Measurements from ENCODE around the gene CDK6. TPM values are rescaled to one million over a fixed set of nuclear protein-coding genes. Genes with fewer than 3 reads are reported as not detected.
A peak's percentile ranks its signal among the peaks of the same experiment; 100 is the strongest.

CDK6 gene
- total RNA-seq, 2 experiments from 2014 or later, result 103 to 106 TPM

DNA sequence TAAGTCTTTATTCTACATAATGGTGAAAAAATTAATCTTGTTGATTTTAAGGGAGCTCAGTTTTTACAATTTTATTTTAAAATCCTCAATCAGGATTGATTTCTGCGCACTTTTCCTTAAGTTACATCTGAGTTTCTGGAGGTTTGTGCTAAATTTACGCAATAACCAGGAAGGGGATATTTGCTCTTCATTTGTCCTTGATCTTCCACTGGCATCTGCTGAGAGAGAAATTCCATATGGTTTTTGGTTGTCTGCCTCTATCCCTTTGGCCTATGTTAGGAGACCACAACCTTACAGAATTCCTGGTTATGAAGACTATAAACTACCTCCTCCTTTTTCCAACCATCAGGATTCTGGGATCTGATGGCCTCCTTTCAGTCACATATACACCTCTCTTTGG lies 20.1 kb upstream of the CDK6 start:
- H3K9me3 Mint-ChIP-seq, result no peaks in the 10 kb centered on the region
- H3K4me3 Mint-ChIP-seq, result no peak overlapping the region
- H3K36me3 Mint-ChIP-seq, result no peaks in the 10 kb centered on the region
- H3K27me3 Mint-ChIP-seq, result peaks cover 13% of the 10 kb centered on the region
- H3K27ac Mint-ChIP-seq, result no peak overlapping the region
- peaks cover 21% of the 10 kb centered on the region for H3K4me1 Mint-ChIP-seq
- no peak for DNase-seq

DNA sequence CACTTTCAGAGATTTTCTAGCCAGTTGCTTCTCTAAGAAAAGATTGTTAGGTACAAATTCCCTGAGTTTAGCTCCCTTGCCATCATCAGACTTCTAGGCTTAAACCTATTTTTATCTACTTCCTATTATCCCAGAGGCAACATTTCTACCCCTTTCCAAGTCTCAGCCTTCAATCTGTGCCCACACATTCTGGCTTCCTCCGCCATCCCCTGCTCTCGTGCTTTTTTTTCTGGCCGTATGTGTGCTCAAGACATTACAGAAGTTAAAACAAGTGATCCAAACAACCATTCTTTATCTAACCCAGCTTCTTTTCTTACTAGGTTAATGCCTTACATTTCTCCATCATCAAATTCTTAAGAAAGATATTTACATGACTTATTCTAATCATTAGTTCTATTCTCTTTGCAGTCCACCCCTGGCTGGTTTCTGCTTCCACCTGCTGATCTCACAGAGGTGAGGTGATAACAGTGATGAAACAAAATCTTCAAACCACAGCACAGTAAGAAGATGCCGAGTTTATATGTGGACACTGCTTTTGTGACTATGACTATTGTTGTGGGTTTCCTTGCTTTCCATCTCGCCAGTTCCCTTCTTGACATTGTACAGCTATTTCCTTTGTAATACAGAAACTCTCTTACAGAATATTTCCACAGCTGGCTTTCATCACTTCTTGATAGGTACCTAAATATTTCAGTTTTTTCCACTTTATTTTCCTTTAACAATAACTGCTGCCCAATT lies 18.3 kb upstream of the CDK6 start:
- peak; percentile 41 for DNase-seq
- peak overlapping the region; percentile 12 for H3K4me3 Mint-ChIP-seq
- peaks cover 13% of the 10 kb centered on the region for H3K27me3 Mint-ChIP-seq
- no peaks in the 10 kb centered on the region for H3K9me3 Mint-ChIP-seq
- H3K36me3 Mint-ChIP-seq, result no peaks in the 10 kb centered on the region
- H3K27ac Mint-ChIP-seq, result peak overlapping the region; percentile 79
- peaks cover 21% of the 10 kb centered on the region for H3K4me1 Mint-ChIP-seq

DNA sequence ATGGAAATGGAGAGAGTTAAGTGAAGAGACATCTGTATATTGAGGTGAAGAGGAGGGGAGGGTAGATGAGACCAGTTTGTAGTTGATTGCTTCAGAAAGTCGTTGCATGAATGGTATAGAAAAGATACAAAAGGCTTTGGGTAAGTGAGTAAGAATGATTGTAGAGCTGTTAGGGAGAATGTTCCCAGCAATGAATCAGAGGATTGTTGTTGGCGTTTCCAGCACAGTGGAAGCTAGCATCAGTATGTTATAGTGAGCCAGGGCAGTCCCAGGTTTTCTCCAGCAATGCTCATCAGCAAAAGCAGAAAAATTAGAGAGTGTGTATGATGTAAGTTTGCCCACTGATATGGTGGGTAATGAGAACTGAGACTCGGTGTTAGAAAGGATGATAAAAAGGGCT lies 15.4 kb upstream of the CDK6 start:
- Mint-ChIP-seq H3K9me3 (no peaks in the 10 kb centered on the region), H3K27ac (no peak overlapping the region), H3K27me3 (peaks cover 12% of the 10 kb centered on the region), H3K4me3 (no peak overlapping the region), H3K36me3 (no peaks in the 10 kb centered on the region), H3K4me1 (peaks cover 21% of the 10 kb centered on the region)
- DNase-seq, result no peak

DNA sequence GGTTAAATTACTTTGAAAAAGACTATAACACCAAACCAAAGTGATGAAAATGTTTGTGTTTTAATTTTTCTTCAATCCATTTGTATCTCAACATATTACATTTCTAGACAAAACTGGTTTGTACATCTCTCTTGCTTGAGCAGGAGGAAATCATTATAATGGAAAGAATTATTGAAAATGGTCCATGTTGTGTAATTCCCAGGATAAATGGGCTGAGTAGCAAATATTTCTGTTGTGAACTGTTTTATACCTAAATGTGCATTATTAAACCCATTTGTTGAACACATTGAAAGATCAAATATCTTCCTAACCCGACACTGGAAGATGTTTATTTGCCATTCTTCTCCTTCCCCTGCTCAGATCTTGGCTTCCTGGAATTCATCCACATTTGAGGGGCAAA lies 14.1 kb upstream of the CDK6 start:
- H3K36me3 Mint-ChIP-seq, result no peaks in the 10 kb centered on the region
- no peak overlapping the region for H3K27ac Mint-ChIP-seq
- no peak for DNase-seq
- H3K4me3 Mint-ChIP-seq, result no peak overlapping the region
- peaks cover 12% of the 10 kb centered on the region for H3K27me3 Mint-ChIP-seq
- H3K4me1 Mint-ChIP-seq, result peaks cover 18% of the 10 kb centered on the region
- H3K9me3 Mint-ChIP-seq, result no peaks in the 10 kb centered on the region

DNA sequence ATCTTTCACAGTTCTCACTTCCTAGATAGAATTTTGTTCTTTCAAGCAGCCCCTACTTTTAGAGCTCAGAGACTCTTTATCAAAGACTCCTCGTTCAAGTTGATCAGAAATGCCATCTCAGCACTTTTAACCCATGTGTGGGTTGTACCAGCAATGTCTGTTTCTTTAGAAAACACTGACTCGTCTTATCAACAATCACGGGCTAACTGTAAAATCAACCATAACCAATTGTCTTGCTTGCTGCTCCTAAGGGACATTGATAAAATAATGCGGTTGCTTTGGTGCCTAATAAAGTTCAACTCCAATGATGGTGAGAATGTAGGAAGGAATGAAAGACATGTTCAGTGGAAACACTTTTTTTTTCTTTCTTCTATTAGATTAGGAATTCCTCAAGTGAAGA lies 12.9 kb upstream of the CDK6 start:
- no peaks in the 10 kb centered on the region for H3K9me3 Mint-ChIP-seq
- no peak for DNase-seq
- no peak overlapping the region for H3K4me3 Mint-ChIP-seq
- H3K27me3 Mint-ChIP-seq, result peaks cover 8% of the 10 kb centered on the region
- no peak overlapping the region for H3K27ac Mint-ChIP-seq
- no peaks in the 10 kb centered on the region for H3K36me3 Mint-ChIP-seq
- H3K4me1 Mint-ChIP-seq, result peaks cover 6% of the 10 kb centered on the region

DNA sequence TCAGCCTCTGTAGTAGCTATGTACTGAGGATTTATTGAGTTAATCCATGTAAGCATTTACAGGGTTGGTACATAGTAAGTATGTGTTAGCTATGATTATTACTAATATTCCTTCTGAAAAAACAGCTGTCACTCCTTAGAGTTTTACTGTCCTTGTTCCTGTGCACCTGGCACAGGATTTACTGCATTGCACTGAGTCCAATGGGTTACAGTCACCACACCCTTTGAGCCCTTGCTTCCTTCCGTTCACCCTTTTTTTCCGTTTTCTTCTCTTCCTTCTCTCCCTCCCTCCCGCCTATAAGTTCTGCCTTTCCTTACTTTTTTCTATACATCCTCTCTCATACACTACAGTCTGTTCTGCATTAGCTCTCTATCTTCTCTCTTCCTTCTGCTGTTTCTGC lies 12.5 kb upstream of the CDK6 start:
- Mint-ChIP-seq H3K27me3 (peaks cover 9% of the 10 kb centered on the region), H3K27ac (no peak overlapping the region), H3K9me3 (peaks cover 1% of the 10 kb centered on the region), H3K4me1 (peaks cover 2% of the 10 kb centered on the region), H3K4me3 (no peak overlapping the region), H3K36me3 (no peaks in the 10 kb centered on the region)
- no peak for DNase-seq

DNA sequence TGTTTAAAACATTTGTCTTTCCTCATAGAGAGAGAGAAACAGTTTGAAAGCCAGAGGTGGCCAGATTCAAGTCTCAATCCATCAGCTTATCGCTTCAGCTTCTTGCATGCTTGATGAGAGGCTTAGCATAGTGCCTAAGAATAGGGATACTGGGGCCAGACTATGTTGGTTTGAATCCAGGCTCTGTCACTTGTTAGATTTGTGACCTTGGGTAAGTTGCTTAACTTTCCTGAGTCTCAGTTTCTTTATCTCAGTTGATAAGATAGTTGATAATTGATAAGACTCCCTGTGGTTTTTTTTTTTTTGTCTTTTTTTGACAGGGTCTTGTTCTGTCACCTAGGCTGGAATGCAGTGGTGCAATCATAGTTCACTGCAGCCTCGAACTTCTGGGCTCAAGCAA lies 12.1 kb upstream of the CDK6 start:
- Mint-ChIP-seq H3K36me3 (no peaks in the 10 kb centered on the region), H3K27me3 (peaks cover 13% of the 10 kb centered on the region), H3K4me3 (no peak overlapping the region), H3K4me1 (no peaks in the 10 kb centered on the region), H3K27ac (no peak overlapping the region), H3K9me3 (peaks cover 4% of the 10 kb centered on the region)
- DNase-seq, result no peak

DNA sequence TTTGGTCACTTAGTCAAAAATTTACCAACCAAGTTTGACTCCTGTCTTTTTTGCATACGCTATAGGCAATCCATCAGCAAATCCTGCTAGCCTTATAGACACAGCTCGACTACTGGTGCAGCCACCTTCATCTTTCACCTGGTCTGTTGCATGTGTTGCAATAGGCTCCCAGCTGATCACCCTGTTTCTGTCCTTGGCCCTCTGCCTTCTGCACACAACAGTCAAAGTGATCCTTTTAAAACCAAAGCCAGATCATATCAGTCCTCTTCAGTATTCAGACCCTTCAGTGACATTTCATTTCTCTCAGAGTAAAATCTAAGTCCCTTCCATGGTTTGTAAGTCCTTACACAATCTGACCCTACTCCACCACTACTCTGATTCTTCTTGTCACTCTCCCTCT lies 10.9 kb upstream of the CDK6 start:
- Mint-ChIP-seq H3K36me3 (no peaks in the 10 kb centered on the region), H3K4me3 (no peak overlapping the region), H3K9me3 (peaks cover 7% of the 10 kb centered on the region), H3K4me1 (no peaks in the 10 kb centered on the region), H3K27me3 (peaks cover 16% of the 10 kb centered on the region), H3K27ac (no peak overlapping the region)
- no peak for DNase-seq

DNA sequence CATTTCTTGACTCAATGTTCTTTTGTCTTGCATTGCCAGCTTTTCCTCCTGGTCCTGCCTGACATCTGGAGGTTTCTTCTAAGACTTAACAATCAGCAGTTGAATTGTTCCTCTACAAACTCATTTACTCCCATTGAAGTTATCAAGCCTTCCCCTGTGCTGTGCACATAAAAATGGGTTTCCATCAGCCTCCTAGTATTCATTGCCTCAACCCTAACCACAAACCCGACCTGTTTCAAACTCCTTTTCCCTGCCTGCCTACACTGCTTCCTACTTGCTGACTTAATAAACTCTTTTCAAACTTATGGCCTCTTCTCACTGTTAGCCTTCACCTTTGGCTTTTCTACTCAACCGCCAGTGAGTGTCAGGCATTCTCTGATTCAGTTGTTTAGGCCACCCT lies 9.4 kb upstream of the CDK6 start:
- H3K27ac Mint-ChIP-seq, result no peak overlapping the region
- peaks cover 7% of the 10 kb centered on the region for H3K9me3 Mint-ChIP-seq
- no peaks in the 10 kb centered on the region for H3K36me3 Mint-ChIP-seq
- no peak overlapping the region for H3K4me3 Mint-ChIP-seq
- H3K4me1 Mint-ChIP-seq, result peaks cover 7% of the 10 kb centered on the region
- H3K27me3 Mint-ChIP-seq, result peaks cover 23% of the 10 kb centered on the region
- no peak for DNase-seq

DNA sequence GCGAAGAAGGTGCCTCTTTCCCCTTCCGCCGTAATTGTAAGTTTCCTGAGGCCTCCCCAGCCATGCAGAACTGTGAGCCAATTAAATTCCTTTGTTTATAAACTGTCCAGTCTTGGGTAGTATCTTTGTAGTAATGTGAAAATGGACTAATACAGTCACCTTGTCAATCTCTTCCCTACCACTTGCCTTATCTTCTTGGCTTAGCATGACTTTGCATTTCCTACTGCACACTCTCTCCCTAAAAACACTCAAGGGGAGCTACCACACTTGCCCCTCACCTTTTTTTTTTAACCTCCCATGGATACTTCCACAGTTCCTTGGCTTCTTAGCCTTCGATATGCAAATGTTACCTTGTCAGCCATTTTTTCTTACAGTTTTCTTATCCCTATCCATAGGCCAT lies 7.4 kb upstream of the CDK6 start:
- H3K4me3 Mint-ChIP-seq, result no peak overlapping the region
- H3K4me1 Mint-ChIP-seq, result peaks cover 7% of the 10 kb centered on the region
- peaks cover 31% of the 10 kb centered on the region for H3K27me3 Mint-ChIP-seq
- no peak overlapping the region for H3K27ac Mint-ChIP-seq
- peaks cover 7% of the 10 kb centered on the region for H3K9me3 Mint-ChIP-seq
- no peak for DNase-seq
- H3K36me3 Mint-ChIP-seq, result no peaks in the 10 kb centered on the region

DNA sequence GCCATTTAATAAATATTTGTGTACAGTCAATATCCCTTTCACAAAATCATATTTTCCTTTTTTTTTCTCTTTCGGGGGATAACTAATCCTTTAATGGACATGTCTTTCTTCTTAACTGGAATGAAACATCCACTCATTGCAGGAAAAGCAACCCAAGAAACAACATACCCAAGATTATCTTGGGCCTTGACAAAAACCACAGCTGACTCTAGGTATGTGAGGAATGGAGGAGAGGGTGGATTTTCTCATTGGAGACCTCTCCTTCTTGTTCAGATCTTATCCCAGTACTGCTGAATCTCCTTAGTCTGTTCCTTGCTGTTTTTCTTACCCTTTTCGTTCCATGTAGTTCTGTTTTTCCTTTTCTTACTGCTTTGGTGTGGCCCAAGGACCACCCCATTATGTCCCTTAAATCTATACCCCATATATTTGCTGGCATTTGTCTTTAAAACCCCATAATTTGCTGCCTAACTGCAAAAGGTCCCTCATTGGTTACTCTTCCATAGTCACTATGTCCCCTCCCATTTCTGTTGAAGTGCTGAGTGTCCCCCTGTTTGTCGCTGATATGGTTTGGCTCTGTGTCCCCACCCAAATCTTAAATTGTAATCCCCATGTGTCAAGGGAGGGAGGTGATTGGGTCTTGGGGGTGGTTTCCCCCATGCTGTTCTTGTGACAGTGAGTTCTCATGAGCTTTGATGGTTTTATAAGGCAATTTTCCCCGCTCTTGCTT lies 6.8 kb upstream of the CDK6 start:
- DNase-seq, result no peak
- Mint-ChIP-seq H3K4me1 (peaks cover 7% of the 10 kb centered on the region), H3K4me3 (no peak overlapping the region), H3K9me3 (peaks cover 7% of the 10 kb centered on the region), H3K27me3 (peaks cover 33% of the 10 kb centered on the region), H3K36me3 (no peaks in the 10 kb centered on the region), H3K27ac (no peak overlapping the region)

DNA sequence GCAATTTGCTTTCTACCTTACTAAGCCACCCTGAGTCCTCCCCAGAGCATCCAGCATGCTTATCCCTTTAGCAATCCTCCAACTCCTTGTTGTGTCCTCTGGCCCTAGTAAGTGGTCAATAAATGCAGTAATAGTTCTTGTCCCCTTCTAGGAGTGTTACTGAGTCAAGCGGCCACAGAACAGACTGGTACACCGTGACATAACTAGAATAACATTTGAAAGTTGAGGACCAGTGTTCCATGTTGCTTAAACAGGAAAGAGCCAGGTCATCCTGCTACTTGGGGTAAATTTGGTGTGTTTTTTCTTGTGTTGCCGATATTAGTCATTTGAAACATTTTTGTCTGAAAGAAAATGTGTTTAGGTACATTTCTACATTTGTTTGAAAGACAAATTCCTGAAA lies 4.8 kb upstream of the CDK6 start:
- peaks cover 41% of the 10 kb centered on the region for H3K27me3 Mint-ChIP-seq

DNA sequence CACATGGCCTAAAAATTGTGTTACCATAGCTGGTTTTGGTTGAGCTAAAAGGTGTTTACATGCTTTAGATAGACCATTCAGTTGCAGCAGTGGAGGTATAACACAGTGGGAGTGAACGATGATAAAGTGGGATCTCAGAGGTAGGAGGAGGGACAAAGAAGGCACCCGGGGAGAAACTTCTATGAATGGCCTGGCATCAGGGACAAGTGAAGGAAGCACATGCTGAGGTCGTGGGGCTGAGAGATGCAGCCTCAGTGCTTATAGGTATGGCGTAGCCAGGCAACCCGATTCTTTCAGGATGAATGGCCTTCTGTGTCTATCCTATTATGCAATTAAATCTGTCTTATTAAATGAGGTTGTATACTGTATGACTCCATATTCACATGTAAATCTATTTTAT lies 3.9 kb upstream of the CDK6 start:
- Mint-ChIP-seq H3K4me1 (peaks cover 13% of the 10 kb centered on the region), H3K36me3 (peaks cover 4% of the 10 kb centered on the region), H3K4me3 (no peak overlapping the region), H3K27me3 (peaks cover 41% of the 10 kb centered on the region), H3K9me3 (peaks cover 7% of the 10 kb centered on the region), H3K27ac (no peak overlapping the region)
- no peak for DNase-seq

More for the DNA sequence above, 4.8 kb upstream of the CDK6 start:
- Mint-ChIP-seq H3K4me3 (no peak overlapping the region), H3K36me3 (no peaks in the 10 kb centered on the region), H3K27ac (no peak overlapping the region), H3K4me1 (peaks cover 13% of the 10 kb centered on the region), H3K9me3 (peaks cover 7% of the 10 kb centered on the region)
- no peak for DNase-seq

DNA sequence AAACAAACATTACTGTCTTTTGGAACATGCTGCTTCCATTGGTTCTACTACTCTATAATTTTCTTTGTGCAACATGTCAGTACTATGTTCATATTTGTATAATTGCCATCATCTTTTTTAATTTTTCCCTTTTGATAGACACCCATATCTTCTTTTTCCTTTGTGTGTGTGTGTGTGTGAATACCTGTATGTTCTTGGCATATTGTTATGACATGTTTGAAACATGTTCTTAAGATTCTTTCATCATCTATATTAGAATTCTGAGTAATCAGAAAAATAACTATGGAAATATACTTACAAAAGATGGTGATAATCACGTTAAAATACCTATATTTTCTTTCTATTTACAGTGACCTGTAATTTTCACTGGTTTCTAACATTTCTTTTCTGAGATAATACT lies 3.5 kb upstream of the CDK6 start:
- Mint-ChIP-seq H3K4me3 (no peak overlapping the region), H3K9me3 (peaks cover 7% of the 10 kb centered on the region), H3K4me1 (peaks cover 13% of the 10 kb centered on the region), H3K27ac (no peak overlapping the region), H3K36me3 (peaks cover 4% of the 10 kb centered on the region), H3K27me3 (peaks cover 41% of the 10 kb centered on the region)
- DNase-seq, result no peak

DNA sequence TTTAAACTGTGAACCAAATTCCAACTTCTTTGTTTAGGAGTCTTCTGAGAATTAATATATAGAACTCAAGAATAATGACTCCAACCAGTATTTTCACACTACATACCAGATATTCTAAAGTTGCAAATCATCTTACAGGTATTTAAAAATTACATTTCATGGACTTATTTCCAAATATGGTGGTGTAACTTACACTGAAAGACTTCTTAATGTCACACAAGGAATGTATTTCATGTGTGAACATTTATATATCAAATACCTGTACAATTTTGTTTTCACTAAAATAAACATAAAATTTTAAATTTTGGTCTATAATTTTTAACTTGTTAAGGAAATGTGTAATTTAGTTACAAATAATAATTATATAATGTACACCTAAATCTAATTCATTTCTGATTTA lies 2.6 kb upstream of the CDK6 start:
- peaks cover 5% of the 10 kb centered on the region for H3K36me3 Mint-ChIP-seq
- H3K9me3 Mint-ChIP-seq, result peaks cover 7% of the 10 kb centered on the region
- no peak overlapping the region for H3K27ac Mint-ChIP-seq
- H3K27me3 Mint-ChIP-seq, result peaks cover 40% of the 10 kb centered on the region
- no peak overlapping the region for H3K4me3 Mint-ChIP-seq
- H3K4me1 Mint-ChIP-seq, result peaks cover 13% of the 10 kb centered on the region
- DNase-seq, result no peak

Data from activated naive CD8-positive, alpha-beta T cell treated with anti-CD3 and anti-CD28 coated beads for 36 hours (primary cell).